PFSK-1 (cell line): ENCODE data around the gene NCR2.

Experiments
- POLR2AphosphoS5 ChIP-seq: IDR thresholded peaks from 2 replicates; pipeline ENCODE4 v1.6.1; 2012; ENCODE audit warnings: low read depth, mild to moderate bottlenecking, control low read depth, low read length, moderate library complexity
- REST ChIP-seq, 2 experiments: IDR thresholded peaks; 2 replicates each; pipeline versions ENCODE4 v1.6.1 to v1.8.0; 2011 to 2012; ENCODE audit warnings: low read depth in 2 of 2, low read length in 2 of 2, control low read depth in 1 of 2, inconsistent platforms in 1 of 2, mild to moderate bottlenecking in 1 of 2, moderate library complexity in 1 of 2; ENCODE audit not compliant: insufficient read depth in 1 of 2
- TAF1 ChIP-seq: IDR thresholded peaks from 2 replicates; pipeline ENCODE4 v1.6.1; 2012; ENCODE audit warnings: low read length, control low read depth, borderline replicate concordance; ENCODE audit not compliant: insufficient read depth

DNA sequence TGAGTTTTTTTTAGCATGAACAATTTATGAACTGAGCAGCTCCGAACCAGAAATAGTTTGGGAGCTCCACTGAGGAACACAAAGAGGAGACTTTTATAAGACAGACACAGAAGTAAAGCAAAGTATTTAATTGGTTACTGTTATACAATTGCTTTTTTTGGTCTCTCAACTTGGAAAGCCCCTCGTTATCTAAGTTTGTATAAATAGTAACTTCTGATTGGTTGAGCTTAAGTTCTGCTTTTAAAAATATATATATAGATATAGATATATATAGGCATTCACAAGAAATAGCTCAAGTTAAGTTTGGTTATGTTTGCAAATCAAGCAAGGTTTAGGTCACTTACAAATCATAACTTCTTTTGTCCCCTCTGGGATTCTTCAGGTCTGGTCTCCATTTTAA is 20.2 kb upstream of the NCR2 start:
- TF ChIP-seq TAF1 (no peak), POLR2AphosphoS5 (no peak), REST (IDR thresholded peaks at IDR 0.05; ENCODE audit: insufficient read depth in 1 of 2, low read depth in 2 of 2, low read length in 2 of 2) (no peak)
